HEK293T (cell line): ENCODE data around the gene TAOK1.

Source experiments
- ARNT ChIP-seq: fragments of 450-650 bp; IDR thresholded peaks from 2 replicates; pipeline ENCODE4 v1.6.1; 2017; ENCODE audit warnings: mild to moderate bottlenecking
- BHLHE40 ChIP-seq: fragments of 450-650 bp; IDR thresholded peaks from 2 replicates; pipeline ENCODE4 v1.6.1; 2016; ENCODE audit warnings: mild to moderate bottlenecking, moderate library complexity, borderline replicate concordance
- FOXA1 ChIP-seq: fragments of 450-650 bp; IDR thresholded peaks from 2 replicates; pipeline ENCODE4 v1.6.1; 2016; ENCODE audit warnings: mild to moderate bottlenecking
- FOXK2 ChIP-seq: fragments of 450-650 bp; IDR thresholded peaks from 2 replicates; pipeline ENCODE4 v1.6.1; 2016; ENCODE audit warnings: mild to moderate bottlenecking
- FOXM1 ChIP-seq: fragments of 450-650 bp; IDR thresholded peaks from 2 replicates; pipeline ENCODE4 v1.6.1; 2017; ENCODE audit warnings: mild to moderate bottlenecking, borderline replicate concordance
- HDGF ChIP-seq: fragments of 450-650 bp; IDR thresholded peaks from 2 replicates; pipeline ENCODE4 v1.6.1; 2017; ENCODE audit warnings: antibody characterized with exemption, borderline replicate concordance
- L3MBTL2 ChIP-seq: fragments of 450-650 bp; conservative IDR thresholded peaks from 2 replicates; pipeline ENCODE4 v1.6.1; 2016; ENCODE audit warnings: mild to moderate bottlenecking
- LEF1 ChIP-seq: fragments of 450-650 bp; IDR thresholded peaks from 2 replicates; pipeline ENCODE4 v1.6.1; 2017; ENCODE audit warnings: mild to moderate bottlenecking, borderline replicate concordance
- PKNOX1 ChIP-seq: fragments of 450-650 bp; IDR thresholded peaks from 2 replicates; pipeline ENCODE4 v1.6.1; 2016
- SP1 ChIP-seq: fragments of 450-650 bp; IDR thresholded peaks from 2 replicates; pipeline ENCODE4 v1.6.1; 2017
- SUZ12 ChIP-seq: fragments of 450-650 bp; IDR thresholded peaks from 2 replicates; pipeline ENCODE4 v1.6.1; 2016; ENCODE audit warnings: mild to moderate bottlenecking

- TF ChIP-seq L3MBTL2 (no peak), FOXM1 (no peak), SUZ12 (no peak), SP1 (no peak), ARNT (no peak), BHLHE40 (no peak), FOXK2 (no peak), PKNOX1 (no peak), LEF1 (no peak), FOXA1 (no peak), HDGF (no peak)
These were observed 114.5 kb downstream of the TAOK1 start for GRCh38 chr17:29504711-29505110.
